DOHH2 (cell line): ENCODE measurements around the gene CCDC89.

ENCODE experiments used
- EZH2phosphoT487 ChIP-seq: fragments of 200-600 bp; sonication (generic); IDR thresholded peaks from 2 replicates; pipeline ENCODE4 v1.6.1; 2017; ENCODE audit warnings: borderline replicate concordance, mild to moderate bottlenecking, antibody characterized with exemption, low read length, moderate library complexity, mixed read lengths
- TF ChIP-seq, protein P1 (sequence below): fragments of 200-600 bp; sonication (generic); IDR thresholded peaks from one replicate; pipeline ENCODE4 v1.5.1; 2014; ENCODE audit warnings: antibody characterized with exemption, mild to moderate bottlenecking, low read depth, low read length; ENCODE audit not compliant: poor library complexity, severe bottlenecking

DNA sequence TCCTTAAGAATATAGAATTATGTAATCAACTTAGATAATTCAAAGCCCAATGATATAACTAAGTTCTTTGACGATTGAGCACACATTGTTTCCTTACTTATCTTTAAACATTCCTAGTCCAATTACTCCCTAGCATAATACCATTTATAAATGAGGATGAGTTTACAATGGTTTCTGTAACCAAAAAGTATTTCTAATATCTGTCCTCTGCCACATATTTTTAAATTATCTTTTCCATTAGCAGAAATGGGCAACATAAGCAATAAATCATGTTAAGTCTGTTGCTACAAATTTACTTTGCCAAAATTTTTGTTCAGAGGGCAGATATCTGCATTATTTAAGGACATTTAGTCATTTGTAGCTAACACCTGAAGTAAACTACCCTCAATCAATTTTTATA is 27.8 kb downstream of the CCDC89 start:
- TF ChIP-seq, protein P1, sequence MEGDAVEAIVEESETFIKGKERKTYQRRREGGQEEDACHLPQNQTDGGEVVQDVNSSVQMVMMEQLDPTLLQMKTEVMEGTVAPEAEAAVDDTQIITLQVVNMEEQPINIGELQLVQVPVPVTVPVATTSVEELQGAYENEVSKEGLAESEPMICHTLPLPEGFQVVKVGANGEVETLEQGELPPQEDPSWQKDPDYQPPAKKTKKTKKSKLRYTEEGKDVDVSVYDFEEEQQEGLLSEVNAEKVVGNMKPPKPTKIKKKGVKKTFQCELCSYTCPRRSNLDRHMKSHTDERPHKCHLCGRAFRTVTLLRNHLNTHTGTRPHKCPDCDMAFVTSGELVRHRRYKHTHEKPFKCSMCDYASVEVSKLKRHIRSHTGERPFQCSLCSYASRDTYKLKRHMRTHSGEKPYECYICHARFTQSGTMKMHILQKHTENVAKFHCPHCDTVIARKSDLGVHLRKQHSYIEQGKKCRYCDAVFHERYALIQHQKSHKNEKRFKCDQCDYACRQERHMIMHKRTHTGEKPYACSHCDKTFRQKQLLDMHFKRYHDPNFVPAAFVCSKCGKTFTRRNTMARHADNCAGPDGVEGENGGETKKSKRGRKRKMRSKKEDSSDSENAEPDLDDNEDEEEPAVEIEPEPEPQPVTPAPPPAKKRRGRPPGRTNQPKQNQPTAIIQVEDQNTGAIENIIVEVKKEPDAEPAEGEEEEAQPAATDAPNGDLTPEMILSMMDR = no peak
- TF ChIP-seq EZH2phosphoT487 = no peak
